Lung (tissue), 12 donors: ENCODE data around the gene EYS. TPM values are rescaled to one million over a fixed set of nuclear protein-coding genes. Genes with fewer than 3 reads are reported as not detected.

Source experiments
- ATAC-seq: fragments of 200-7000 bp; cut with Tn5 transposase; one replicate; pipeline ENCODE4 v1.9.1; 2020; ENCODE audit warnings: moderate number of reproducible peaks; ENCODE audit not compliant: insufficient read depth, low FRiP score
- DNase-seq, 3 donors: peaks; one replicate each; pipeline ENCODE4 v3.0.0-alpha.2; 2013 to 2017
- H3K27ac ChIP-seq, 2 donors: one replicate each; pipeline ENCODE4 v1.5.1; 2013; ENCODE audit warnings: mild to moderate bottlenecking in 2 of 2, moderate library complexity in 2 of 2, control low read depth in 1 of 2, inconsistent platforms in 1 of 2, low read depth in 1 of 2, low read length in 1 of 2
- H3K27me3 ChIP-seq, 3 donors: one replicate each; pipeline ENCODE4 v1.5.1; 2013; ENCODE audit warnings: low read length in 2 of 3; ENCODE audit not compliant: control insufficient read depth in 3 of 3, insufficient read depth in 3 of 3
- H3K36me3 ChIP-seq, 4 donors: one replicate each; pipeline ENCODE4 v1.5.1; 2013; ENCODE audit warnings: low read length in 4 of 4, mild to moderate bottlenecking in 1 of 4, moderate library complexity in 1 of 4; ENCODE audit not compliant: control insufficient read depth in 4 of 4, insufficient read depth in 4 of 4
- H3K4me1 ChIP-seq, 5 donors: one replicate each; pipeline ENCODE4 v1.5.1; 2013; ENCODE audit warnings: low read length in 5 of 5, mild to moderate bottlenecking in 2 of 5, moderate library complexity in 1 of 5; ENCODE audit not compliant: control insufficient read depth in 5 of 5, insufficient read depth in 5 of 5
- H3K4me3 ChIP-seq: one replicate; pipeline ENCODE4 v1.5.1; 2013; ENCODE audit warnings: mild to moderate bottlenecking, control low read depth, moderate library complexity
- H3K9ac ChIP-seq, 2 donors: one replicate each; pipeline ENCODE4 v1.5.1; 2013; ENCODE audit warnings: low read length in 2 of 2, control low read depth in 1 of 2; ENCODE audit not compliant: insufficient read depth in 1 of 2
- H3K9me3 ChIP-seq, 4 donors: one replicate each; pipeline ENCODE4 v1.5.1; 2013; ENCODE audit warnings: low read length in 3 of 4, mild to moderate bottlenecking in 1 of 4, moderate library complexity in 1 of 4; ENCODE audit not compliant: control insufficient read depth in 4 of 4, insufficient read depth in 3 of 4
- WGBS, 2 donors: extraction: QIAGEN DNeasy Blood & Tissue Kit; methylation state at CpG; one replicate each; pipeline ENCODE4 v1.1.7; 2013; 5-methylcytosine and 5-hydroxymethylcytosine counted together
- polyA plus RNA-seq, 2 donors: library from polyadenylated mRNA; stranded (reverse); fragments of 200-250 nt; gene quantifications; one replicate each; pipeline ENCODE4 v1.2.1, GENCODE V29; 2013
- total RNA-seq, 2 donors: library from RNA; depleted of rRNA in 1 of 2; stranded (reverse); fragments of >200 nt in 1 of 2; gene quantifications; one replicate each; pipeline ENCODE4 v1.2.1, GENCODE V29; 2014 to 2021
- TF ChIP-seq, protein P1 (sequence below): IDR thresholded peaks from 2 replicates; pipeline ENCODE4 v1.5.1; 2012; ENCODE audit warnings: mild to moderate bottlenecking; ENCODE audit errors: control extremely low read depth, extremely low read depth
- donor health status: control.
- donor health status: control.
- donor health status: Bipolar disorder and iron deficiency.
- donor health status: healthy.
- donor health status: DM: yes; HTN: yes; CAD: no.

EYS gene
- total and polyA plus RNA-seq, 4 donors, result 0.06 to 0.34 (median 0.12) TPM

DNA sequence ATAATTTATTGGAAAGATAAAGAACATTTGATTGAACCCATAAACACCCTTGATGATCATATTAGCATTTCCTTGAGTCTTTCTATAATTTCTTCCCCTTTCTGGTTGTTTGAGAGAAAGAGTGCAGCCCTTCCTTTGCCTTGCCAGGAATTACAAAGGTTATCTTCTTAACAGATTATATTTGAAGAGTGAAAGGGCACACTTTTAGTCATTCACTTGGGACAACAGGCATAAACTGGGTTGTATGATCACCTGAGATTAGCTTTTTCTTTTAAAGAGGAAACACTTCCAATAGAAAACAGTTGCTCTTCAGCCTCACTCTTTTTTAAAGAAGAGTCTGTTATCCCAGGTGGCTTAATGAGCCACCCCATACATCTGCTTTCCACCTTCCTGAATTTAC, 1776.2 kb downstream of the EYS start:
- peaks cover 0 to 25% (median 5%) of the 10 kb centered on the region in 5 donors for H3K4me1 ChIP-seq
- ATAC-seq (no peak), DNase-seq (no peak)
- TF ChIP-seq, protein P1, sequence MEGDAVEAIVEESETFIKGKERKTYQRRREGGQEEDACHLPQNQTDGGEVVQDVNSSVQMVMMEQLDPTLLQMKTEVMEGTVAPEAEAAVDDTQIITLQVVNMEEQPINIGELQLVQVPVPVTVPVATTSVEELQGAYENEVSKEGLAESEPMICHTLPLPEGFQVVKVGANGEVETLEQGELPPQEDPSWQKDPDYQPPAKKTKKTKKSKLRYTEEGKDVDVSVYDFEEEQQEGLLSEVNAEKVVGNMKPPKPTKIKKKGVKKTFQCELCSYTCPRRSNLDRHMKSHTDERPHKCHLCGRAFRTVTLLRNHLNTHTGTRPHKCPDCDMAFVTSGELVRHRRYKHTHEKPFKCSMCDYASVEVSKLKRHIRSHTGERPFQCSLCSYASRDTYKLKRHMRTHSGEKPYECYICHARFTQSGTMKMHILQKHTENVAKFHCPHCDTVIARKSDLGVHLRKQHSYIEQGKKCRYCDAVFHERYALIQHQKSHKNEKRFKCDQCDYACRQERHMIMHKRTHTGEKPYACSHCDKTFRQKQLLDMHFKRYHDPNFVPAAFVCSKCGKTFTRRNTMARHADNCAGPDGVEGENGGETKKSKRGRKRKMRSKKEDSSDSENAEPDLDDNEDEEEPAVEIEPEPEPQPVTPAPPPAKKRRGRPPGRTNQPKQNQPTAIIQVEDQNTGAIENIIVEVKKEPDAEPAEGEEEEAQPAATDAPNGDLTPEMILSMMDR, result no peak
- no peak overlapping the region for H3K9ac ChIP-seq
- no peak overlapping the region for H3K4me3 ChIP-seq
- H3K36me3 ChIP-seq, result no peaks in the 10 kb centered on the region
- H3K27me3 ChIP-seq, result no peaks in the 10 kb centered on the region
- no peak overlapping the region for H3K27ac ChIP-seq
- no peaks in the 10 kb centered on the region for H3K9me3 ChIP-seq

DNA sequence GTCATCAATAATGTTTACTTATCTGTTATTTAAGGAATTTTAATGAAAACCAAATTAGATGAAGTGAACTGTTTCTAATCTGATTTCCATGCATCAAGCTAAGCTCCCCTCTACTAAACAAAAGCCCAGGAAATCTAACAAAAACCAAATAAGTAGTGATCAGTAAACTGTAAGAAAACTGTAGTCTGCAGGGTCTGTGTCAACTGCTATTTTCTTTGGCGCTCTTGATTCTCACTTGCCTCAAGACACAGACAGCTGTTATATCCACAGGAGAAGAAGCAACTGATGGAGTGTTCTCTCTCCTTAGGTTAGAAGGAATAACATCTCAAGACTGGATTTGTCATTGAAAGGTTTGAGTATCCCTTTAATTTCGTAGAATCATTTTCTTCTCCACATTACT, 1777.9 kb downstream of the EYS start:
- TF ChIP-seq, protein P1, result no peak
- no peak overlapping the region for H3K27ac ChIP-seq
- H3K4me3 ChIP-seq, result no peak overlapping the region
- peaks cover 0 to 25% (median 5%) of the 10 kb centered on the region in 5 donors for H3K4me1 ChIP-seq
- no peaks in the 10 kb centered on the region for H3K27me3 ChIP-seq
- 86% methylated on average over 2 of the region's 2 CpGs for WGBS, 2 donors
- no peaks in the 10 kb centered on the region for H3K9me3 ChIP-seq
- no peak overlapping the region for H3K9ac ChIP-seq
- no peaks in the 10 kb centered on the region for H3K36me3 ChIP-seq
- ATAC-seq (no peak), DNase-seq (peak in 1 of 3 donors; percentile 13)

DNA sequence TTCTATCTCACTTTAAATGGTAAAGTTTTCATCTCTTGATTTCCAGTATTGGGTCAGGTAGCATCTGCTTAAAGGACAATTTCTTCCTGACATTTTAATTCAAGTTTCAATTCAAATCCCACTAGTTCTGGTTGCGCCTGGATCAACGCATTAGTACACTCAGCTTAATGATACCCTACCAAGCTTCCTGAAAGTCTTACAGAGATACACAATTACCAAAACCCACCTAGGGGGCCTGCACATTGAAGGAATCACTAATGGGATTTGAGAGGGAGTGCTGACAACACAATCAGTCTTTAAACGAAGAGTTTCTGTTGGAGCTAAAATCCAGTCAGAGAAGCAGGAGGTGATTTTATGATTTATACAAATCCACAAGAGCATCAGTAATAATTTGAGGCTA, 1778.4 kb downstream of the EYS start:
- ATAC-seq (no peak), DNase-seq (no peak)
- Histone ChIP-seq H3K36me3 (no peaks in the 10 kb centered on the region), H3K9me3 (no peaks in the 10 kb centered on the region), H3K27ac (no peak overlapping the region), H3K27me3 (no peaks in the 10 kb centered on the region), H3K4me1 (peaks cover 0 to 25% (median 5%) of the 10 kb centered on the region in 5 donors), H3K9ac (no peak overlapping the region), H3K4me3 (no peak overlapping the region)
- WGBS, 2 donors, result 86 to 92% methylated on average over 3 of the region's 3 CpGs
- TF ChIP-seq, protein P1, result no peak
